GM19455 (cell line): ENCODE data around the gene ANKRD37.

Experiments used
- ATAC-seq: cut with Tn5 transposase; IDR thresholded peaks from one replicate; pipeline ENCODE4 v1.9.1; 2021; ENCODE audit not compliant: unreplicated experiment

ANKRD37 gene

GRCh38 chr4:185379326-185380295, 17.0 kb upstream of the ANKRD37 start:
- no peak for ATAC-seq

- ATAC-seq: no peak
Observed at GRCh38 chr4:185380320-185380719, 16.3 kb upstream of the ANKRD37 start.

- ATAC-seq: no peak
Observed at GRCh38 chr4:185381288-185382196, 15.1 kb upstream of the ANKRD37 start.

GRCh38 chr4:185382754-185383153, 13.9 kb upstream of the ANKRD37 start:
- ATAC-seq: no peak

- ATAC-seq: no peak
Observed at GRCh38 chr4:185383451-185383850, 13.2 kb upstream of the ANKRD37 start.

GRCh38 chr4:185384061-185384460, 12.6 kb upstream of the ANKRD37 start:
- ATAC-seq: no peak

GRCh38 chr4:185384930-185385331, 11.7 kb upstream of the ANKRD37 start:
- no peak for ATAC-seq

GRCh38 chr4:185387957-185388356, 8.7 kb upstream of the ANKRD37 start:
- ATAC-seq: no peak

- ATAC-seq: no peak
Observed at GRCh38 chr4:185390941-185391340, 5.7 kb upstream of the ANKRD37 start.

GRCh38 chr4:185392156-185392555, 4.5 kb upstream of the ANKRD37 start:
- no peak for ATAC-seq

GRCh38 chr4:185394568-185395237, 1.9 kb upstream of the ANKRD37 start:
- ATAC-seq: no peak

GRCh38 chr4:185395238-185395955, 1.2 kb upstream of the ANKRD37 start, which contains the start of gene LRP2BP:
TSS of gene LRP2BP (minus strand) at chr4:185395924. CDS start at chr4:185378186, 17,738 bp downstream.
- no peak for ATAC-seq

GRCh38 chr4:185395956-185396723, 501 bp upstream of the ANKRD37 start:
- peak; percentile 80 for ATAC-seq

GRCh38 chr4:185398618-185399017, 2.0 kb downstream of the ANKRD37 start:
- ATAC-seq: no peak

GRCh38 chr4:185399466-185399865, 2.8 kb downstream of the ANKRD37 start:
- ATAC-seq: no peak

- no peak for ATAC-seq
Observed at GRCh38 chr4:185404031-185404430, 7.4 kb downstream of the ANKRD37 start.

- peak; percentile 68 for ATAC-seq
Observed at GRCh38 chr4:185405296-185405999, 8.8 kb downstream of the ANKRD37 start.

- no peak for ATAC-seq
Observed at GRCh38 chr4:185408432-185408831, 11.8 kb downstream of the ANKRD37 start.

GRCh38 chr4:185411849-185412248, 15.2 kb downstream of the ANKRD37 start:
- ATAC-seq: no peak
